ENCODE data around the gene VCX2. TPM values are rescaled to one million over a fixed set of nuclear protein-coding genes. Genes with fewer than 3 reads are reported as not detected.
"Not testable (repeated sequence)": the region's sequence is repeated elsewhere in the genome, so short reads cannot be mapped to it uniquely, and the experiment has no call there.

VCX2 gene
- total RNA-seq, 1 donor from 2014 or later = not detected

DNA sequence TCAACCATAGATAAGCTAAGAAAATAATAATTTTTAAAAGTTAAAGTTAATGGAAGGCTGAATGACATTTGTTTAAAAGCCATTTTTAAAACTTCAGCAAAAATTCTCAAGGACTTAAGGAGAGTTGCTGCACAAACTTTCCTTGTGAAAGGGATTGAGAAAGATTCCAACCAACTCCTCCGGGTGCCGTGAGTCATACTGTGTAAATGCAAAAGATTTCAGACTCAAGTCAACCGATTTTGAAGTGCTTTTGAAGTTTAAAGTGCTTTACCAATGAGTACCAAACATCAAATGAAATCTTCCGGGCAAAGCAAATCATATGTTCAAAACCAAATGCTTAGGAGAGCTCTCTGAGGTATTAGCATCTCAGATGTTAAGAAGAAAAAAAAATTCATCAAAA, 31.4 kb downstream of the VCX2 start:
- no peaks in the 10 kb centered on the region for H3K27me3 ChIP-seq (ENCODE audit: control insufficient read depth, insufficient read depth, low read length)
- H3K36me3 ChIP-seq (ENCODE audit: control insufficient read depth, insufficient read depth, low read length) = no peaks in the 10 kb centered on the region
- FAIRE-seq (no peak), DNase-seq (ENCODE audit: low read depth) (peak; percentile 76)
- TF ChIP-seq, protein P1, sequence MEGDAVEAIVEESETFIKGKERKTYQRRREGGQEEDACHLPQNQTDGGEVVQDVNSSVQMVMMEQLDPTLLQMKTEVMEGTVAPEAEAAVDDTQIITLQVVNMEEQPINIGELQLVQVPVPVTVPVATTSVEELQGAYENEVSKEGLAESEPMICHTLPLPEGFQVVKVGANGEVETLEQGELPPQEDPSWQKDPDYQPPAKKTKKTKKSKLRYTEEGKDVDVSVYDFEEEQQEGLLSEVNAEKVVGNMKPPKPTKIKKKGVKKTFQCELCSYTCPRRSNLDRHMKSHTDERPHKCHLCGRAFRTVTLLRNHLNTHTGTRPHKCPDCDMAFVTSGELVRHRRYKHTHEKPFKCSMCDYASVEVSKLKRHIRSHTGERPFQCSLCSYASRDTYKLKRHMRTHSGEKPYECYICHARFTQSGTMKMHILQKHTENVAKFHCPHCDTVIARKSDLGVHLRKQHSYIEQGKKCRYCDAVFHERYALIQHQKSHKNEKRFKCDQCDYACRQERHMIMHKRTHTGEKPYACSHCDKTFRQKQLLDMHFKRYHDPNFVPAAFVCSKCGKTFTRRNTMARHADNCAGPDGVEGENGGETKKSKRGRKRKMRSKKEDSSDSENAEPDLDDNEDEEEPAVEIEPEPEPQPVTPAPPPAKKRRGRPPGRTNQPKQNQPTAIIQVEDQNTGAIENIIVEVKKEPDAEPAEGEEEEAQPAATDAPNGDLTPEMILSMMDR (IDR thresholded peaks at IDR 0.05; ENCODE audit: insufficient read depth, low read length, severe bottlenecking) = no peak
- H3K4me3 ChIP-seq (ENCODE audit: low read depth, low read length) = no peak overlapping the region

GRCh38 chrX:8138252-8138651, 32.8 kb downstream of the VCX2 start:
- no peak for DNase-seq (ENCODE audit: low read depth)
- no peak for FAIRE-seq
- no peaks in the 10 kb centered on the region for H3K36me3 ChIP-seq (ENCODE audit: control insufficient read depth, insufficient read depth, low read length)
- TF ChIP-seq, protein P1 (IDR thresholded peaks at IDR 0.05; ENCODE audit: insufficient read depth, low read length, severe bottlenecking) = no peak
- no peak overlapping the region for H3K4me3 ChIP-seq (ENCODE audit: low read depth, low read length)
- H3K27me3 ChIP-seq (ENCODE audit: control insufficient read depth, insufficient read depth, low read length) = no peaks in the 10 kb centered on the region

GRCh38 chrX:8126648-8127047, 44.4 kb downstream of the VCX2 start:
- TF ChIP-seq, protein P1 (IDR thresholded peaks at IDR 0.05; ENCODE audit: insufficient read depth, low read length, severe bottlenecking) = no peak
- H3K36me3 ChIP-seq (ENCODE audit: control insufficient read depth, insufficient read depth, low read length) = no peaks in the 10 kb centered on the region
- no peak overlapping the region for H3K4me3 ChIP-seq (ENCODE audit: low read depth, low read length)
- DNase-seq (ENCODE audit: low read depth) (no peak), FAIRE-seq (no peak)
- no peaks in the 10 kb centered on the region for H3K27me3 ChIP-seq (ENCODE audit: control insufficient read depth, insufficient read depth, low read length)

DNA sequence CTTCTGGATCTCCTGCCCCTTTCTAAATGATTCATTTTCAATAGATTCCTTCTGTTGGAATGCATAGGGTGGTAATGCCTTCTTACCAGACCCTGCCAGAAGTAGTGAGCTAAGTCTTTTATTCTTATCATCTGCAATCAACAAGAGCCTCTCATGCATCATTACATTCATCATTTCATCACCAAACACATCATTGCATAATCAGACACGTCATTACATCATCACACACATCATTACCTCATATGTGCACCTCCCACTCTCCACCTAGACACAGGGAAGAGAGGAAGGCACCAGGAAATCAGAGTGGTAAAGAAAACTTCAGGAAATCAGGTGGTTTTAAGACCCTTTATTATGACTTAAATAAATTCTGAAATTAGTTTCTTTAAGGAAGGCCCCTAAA, 45.0 kb downstream of the VCX2 start:
- Histone ChIP-seq H3K36me3 (ENCODE audit: control insufficient read depth, insufficient read depth, low read length) (no peaks in the 10 kb centered on the region), H3K4me3 (ENCODE audit: low read depth, low read length) (no peak overlapping the region), H3K27me3 (ENCODE audit: control insufficient read depth, insufficient read depth, low read length) (no peaks in the 10 kb centered on the region)
- TF ChIP-seq, protein P1 (IDR thresholded peaks at IDR 0.05; ENCODE audit: insufficient read depth, low read length, severe bottlenecking) = no peak
- FAIRE-seq = no peak
- DNase-seq (ENCODE audit: low read depth) = no peak

DNA sequence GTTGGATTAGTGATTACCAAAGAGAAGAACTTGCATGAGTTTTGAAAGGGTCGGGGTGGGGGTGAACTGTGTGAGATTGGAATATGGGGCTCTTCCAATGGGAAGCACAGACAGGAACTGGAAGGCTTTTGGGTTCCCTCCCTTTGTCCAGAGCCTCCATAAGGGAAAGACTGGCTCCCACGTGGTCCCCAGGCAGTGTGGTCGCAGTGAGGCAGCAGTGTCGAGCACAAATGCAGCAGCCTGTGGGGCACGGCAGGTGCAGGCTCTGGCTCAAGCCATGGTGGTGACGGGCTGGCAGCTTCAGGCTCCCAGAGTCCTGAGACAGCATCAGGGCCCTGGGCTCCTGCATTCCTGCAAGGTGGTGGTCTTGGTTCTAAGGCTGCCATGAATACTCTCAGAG, 45.5 kb downstream of the VCX2 start:
- Histone ChIP-seq H3K4me3 (ENCODE audit: low read depth, low read length) (no peak overlapping the region), H3K27me3 (ENCODE audit: control insufficient read depth, insufficient read depth, low read length) (no peaks in the 10 kb centered on the region), H3K36me3 (ENCODE audit: control insufficient read depth, insufficient read depth, low read length) (no peaks in the 10 kb centered on the region)
- FAIRE-seq (no peak), DNase-seq (ENCODE audit: low read depth) (no peak)
- TF ChIP-seq, protein P1 (IDR thresholded peaks at IDR 0.05; ENCODE audit: insufficient read depth, low read length, severe bottlenecking) = no peak

GRCh38 chrX:8122538-8122937, 48.5 kb downstream of the VCX2 start:
- TF ChIP-seq, protein P1 (IDR thresholded peaks at IDR 0.05; ENCODE audit: insufficient read depth, low read length, severe bottlenecking) = no peak
- Histone ChIP-seq H3K36me3 (ENCODE audit: control insufficient read depth, insufficient read depth, low read length) (no peaks in the 10 kb centered on the region), H3K4me3 (ENCODE audit: low read depth, low read length) (no peak overlapping the region), H3K27me3 (ENCODE audit: control insufficient read depth, insufficient read depth, low read length) (no peaks in the 10 kb centered on the region)
- DNase-seq (ENCODE audit: low read depth) (no peak), FAIRE-seq (no peak)

DNA sequence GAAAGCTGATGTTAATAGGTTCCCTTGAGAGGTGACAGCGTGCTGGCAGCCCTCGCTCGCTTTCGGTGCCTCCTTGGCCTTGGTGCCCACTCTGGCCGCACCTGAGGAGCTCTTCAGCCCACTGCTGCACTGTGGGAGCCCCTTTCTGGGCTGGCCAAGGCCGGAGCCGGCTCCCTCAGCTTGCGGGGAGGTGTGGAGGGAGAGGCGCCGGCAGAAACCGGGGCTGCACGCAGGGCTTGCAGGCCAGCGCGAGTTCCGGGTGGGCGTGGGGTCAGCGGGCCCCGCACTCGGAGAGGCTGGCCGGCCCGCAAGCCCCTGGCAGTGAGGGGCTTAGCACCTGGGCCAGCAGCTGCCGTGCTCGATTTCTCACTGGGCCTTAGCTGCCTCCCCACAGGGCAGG, 49.7 kb downstream of the VCX2 start:
- not testable (repeated sequence) for H3K27me3 ChIP-seq (ENCODE audit: control insufficient read depth, insufficient read depth, low read length); H3K4me3 ChIP-seq (ENCODE audit: low read depth, low read length); DNase-seq (ENCODE audit: low read depth); H3K36me3 ChIP-seq (ENCODE audit: control insufficient read depth, insufficient read depth, low read length); FAIRE-seq

Measured in bronchial epithelial cell (primary cell).